ENCODE data around the gene OGDH.
A peak's percentile ranks its signal among the peaks of the same experiment; 100 is the strongest.
"Not testable (repeated sequence)": the region's sequence is repeated elsewhere in the genome, so short reads cannot be mapped to it uniquely, and the experiment has no call there.

Gene OGDH

GRCh38 chr7:44580945-44581878 lies 25.2 kb upstream of the OGDH start:
- peak; percentile 33 to 35 for DNase-seq (ENCODE audit: low read depth in 2 of 2)

GRCh38 chr7:44581879-44582603 lies 24.4 kb upstream of the OGDH start, which contains the start of gene TMED4:
Gene TMED4 (minus strand): TSS chr7:44582231. CDS start chr7:44582206, 25 bp downstream.
- DNase-seq (ENCODE audit: low read depth in 2 of 2): peak; percentile 100

- no peak for DNase-seq (ENCODE audit: low read depth in 2 of 2)
These were observed 23.1 kb upstream of the OGDH start for GRCh38 chr7:44583146-44583865.

- DNase-seq (ENCODE audit: low read depth in 2 of 2): peak in 1 of 2 donors; percentile 51
These were observed 18.4 kb upstream of the OGDH start for GRCh38 chr7:44587843-44588711.

- no peak for DNase-seq (ENCODE audit: low read depth in 2 of 2)
These were observed 15.5 kb upstream of the OGDH start for GRCh38 chr7:44590910-44591309.

GRCh38 chr7:44595934-44596635 lies 10.3 kb upstream of the OGDH start:
- DNase-seq (ENCODE audit: low read depth in 2 of 2): no peak

- DNase-seq (ENCODE audit: low read depth in 2 of 2): not testable (repeated sequence)
These were observed 9.2 kb upstream of the OGDH start for GRCh38 chr7:44597181-44597580.

- DNase-seq (ENCODE audit: low read depth in 2 of 2): no peak
These were observed 7.2 kb upstream of the OGDH start for GRCh38 chr7:44599222-44599621.

- no peak for DNase-seq (ENCODE audit: low read depth in 2 of 2)
These were observed 3.9 kb upstream of the OGDH start for GRCh38 chr7:44602576-44602910.

GRCh38 chr7:44603193-44603592 lies 3.2 kb upstream of the OGDH start:
- DNase-seq (ENCODE audit: low read depth in 2 of 2): no peak

GRCh38 chr7:44604941-44605340 lies 1.5 kb upstream of the OGDH start:
- DNase-seq (ENCODE audit: low read depth in 2 of 2): no peak

GRCh38 chr7:44607141-44608068 lies 978 bp downstream of the OGDH start:
- DNase-seq (ENCODE audit: low read depth in 2 of 2): no peak

GRCh38 chr7:44608916-44609648 lies 2.7 kb downstream of the OGDH start:
- DNase-seq (ENCODE audit: low read depth in 2 of 2): no peak

GRCh38 chr7:44609829-44610228 lies 3.4 kb downstream of the OGDH start:
- no peak for DNase-seq (ENCODE audit: low read depth in 2 of 2)

GRCh38 chr7:44615149-44615611 lies 8.8 kb downstream of the OGDH start:
- no peak for DNase-seq (ENCODE audit: low read depth in 2 of 2)

- DNase-seq (ENCODE audit: low read depth in 2 of 2): no peak
These were observed 9.4 kb downstream of the OGDH start for GRCh38 chr7:44615793-44616192.

- no peak for DNase-seq (ENCODE audit: low read depth in 2 of 2)
These were observed 10.1 kb downstream of the OGDH start for GRCh38 chr7:44616545-44616944.

GRCh38 chr7:44617225-44617890 lies 10.9 kb downstream of the OGDH start:
- no peak for DNase-seq (ENCODE audit: low read depth in 2 of 2)
